SK-N-SH (cell line): Measurements from ENCODE around the gene ARL8A. TPM values are rescaled to one million over a fixed set of nuclear protein-coding genes. Genes with fewer than 3 reads are reported as not detected.

Source experiments
- CTCF ChIA-PET: fragments of 300-600, 350-600 bp; formaldehyde crosslinking; extraction: SDS; loops from one replicate; lab custom pipeline; 2021; lab: Yijun Ruan, JAX
- POLR2A ChIA-PET: fragments of 350-600 bp; sonication (Branson Sonifier 250); formaldehyde crosslinking; extraction: SDS; loops from one replicate; lab custom pipeline; 2020; ENCODE audit warnings: antibody characterized with exemption, inconsistent platforms; lab: Yijun Ruan, JAX
- DNase-seq: peaks from one replicate; pipeline ENCODE4 v3.0.0; 2012
- H2AFZ ChIP-seq: fragments of 200-600 bp; sonication (generic); 2 replicates; pipeline ENCODE4 v1.8.1; 2016; ENCODE audit warnings: antibody characterized with exemption, mild to moderate bottlenecking, low read depth
- H3F3A ChIP-seq: fragments of 200-600 bp; sonication (generic); replicated peaks from 2 replicates; pipeline ENCODE3; 2016; ENCODE audit warnings: antibody characterized with exemption, mild to moderate bottlenecking; ENCODE audit not compliant: insufficient read depth
- H3K27ac ChIP-seq, 2 experiments: fragments of 200-500 bp in 1 of 2; fragments of 200-600 bp in 1 of 2; sonication (Bioruptor generic) in 1 of 2; sonication (generic), shearing (Covaris generic) in 1 of 2; 2 replicates each; pipeline versions ENCODE4 v1.5.1 to v1.6.1; 2014 to 2016; ENCODE audit warnings: low read depth in 2 of 2, inconsistent platforms in 1 of 2, low read length in 1 of 2, mild to moderate bottlenecking in 1 of 2, mixed read lengths in 1 of 2
- H3K27me3 ChIP-seq: fragments of 200-600 bp; sonication (generic), shearing (Covaris generic); 2 replicates; pipeline ENCODE4 v1.6.1; 2016; ENCODE audit warnings: mixed run types; ENCODE audit not compliant: insufficient read depth
- H3K36me3 ChIP-seq, 2 experiments: fragments of 200-500 bp in 1 of 2; fragments of 200-600 bp in 1 of 2; sonication (Bioruptor generic) in 1 of 2; sonication (generic) in 1 of 2; replicated peaks in 1 of 2; 2 replicates each; pipeline versions ENCODE3 to v1.5.1; 2014 to 2016; ENCODE audit warnings: low read length in 1 of 2, mild to moderate bottlenecking in 1 of 2; ENCODE audit not compliant: insufficient read depth in 2 of 2, control insufficient read depth in 1 of 2
- H3K4me1 ChIP-seq, 2 experiments: fragments of 200-500 bp in 1 of 2; fragments of 200-600 bp in 1 of 2; sonication (Bioruptor generic) in 1 of 2; sonication (generic), shearing (Covaris generic) in 1 of 2; 2 replicates each; pipeline versions ENCODE4 v1.5.1 to v1.6.1; 2014 to 2016; ENCODE audit warnings: low read depth in 1 of 2, low read length in 1 of 2, mixed run types in 1 of 2; ENCODE audit not compliant: insufficient read depth in 2 of 2, control insufficient read depth in 1 of 2
- H3K4me2 ChIP-seq: fragments of 200-600 bp; sonication (generic), shearing (Covaris generic); 2 replicates; pipeline ENCODE4 v1.6.1; 2017; ENCODE audit warnings: mixed run types
- H3K4me3 ChIP-seq, 2 experiments: fragments of 200-500 bp in 1 of 2; fragments of 200-600 bp in 1 of 2; sonication (Bioruptor generic) in 1 of 2; sonication (generic), shearing (Covaris generic) in 1 of 2; 2 replicates each; pipeline versions ENCODE4 v1.5.1 to v1.8.1; 2014 to 2016; ENCODE audit warnings: low read depth in 2 of 2, inconsistent platforms in 1 of 2, low read length in 1 of 2, mild to moderate bottlenecking in 1 of 2, mixed read lengths in 1 of 2, moderate library complexity in 1 of 2
- H3K79me2 ChIP-seq: fragments of 200-600 bp; sonication (generic); 2 replicates; pipeline ENCODE4 v1.8.1; 2017; ENCODE audit warnings: mild to moderate bottlenecking; ENCODE audit not compliant: insufficient read depth
- H3K9ac ChIP-seq: fragments of 200-600 bp; sonication (generic); 2 replicates; pipeline ENCODE4 v1.6.1; 2017; ENCODE audit warnings: mixed run types
- H3K9me2 ChIP-seq: fragments of 200-600 bp; sonication (generic); 2 replicates; pipeline ENCODE4 v1.6.1; 2017; ENCODE audit warnings: mixed run types
- H3K9me3 ChIP-seq: fragments of 200-600 bp; sonication (generic); 2 replicates; pipeline ENCODE4 v1.6.1; 2017; ENCODE audit warnings: mixed run types, mild to moderate bottlenecking, moderate library complexity
- H4K20me1 ChIP-seq: fragments of 200-600 bp; sonication (generic); 2 replicates; pipeline ENCODE4 v1.6.1; 2017; ENCODE audit warnings: mild to moderate bottlenecking, mixed run types; ENCODE audit not compliant: insufficient read depth
- ELF1 ChIP-seq: IDR thresholded peaks from 2 replicates; pipeline ENCODE4 v1.4.0; 2012
- EP300 ChIP-seq, 2 experiments: IDR thresholded peaks; 2 replicates each; pipeline versions ENCODE4 v1.4.0 to v1.6.1; 2012; ENCODE audit warnings: borderline replicate concordance in 1 of 2, low read depth in 1 of 2, low read length in 1 of 2
- FOSL2 ChIP-seq: IDR thresholded peaks from 2 replicates; pipeline ENCODE4 v1.4.0; 2012; ENCODE audit warnings: low read depth, mild to moderate bottlenecking, moderate library complexity, borderline replicate concordance
- FOXM1 ChIP-seq: IDR thresholded peaks from 2 replicates; pipeline ENCODE4 v1.4.0; 2012; ENCODE audit warnings: low read depth, mild to moderate bottlenecking
- IRF3 ChIP-seq: fragments of 150-350 bp; IDR thresholded peaks from 2 replicates; pipeline ENCODE4 v1.6.1; 2016; ENCODE audit warnings: mild to moderate bottlenecking, low read depth, low read length
- MAX ChIP-seq: IDR thresholded peaks from 2 replicates; pipeline ENCODE4 v1.4.0; 2012; ENCODE audit warnings: low read depth
- MEF2A ChIP-seq: IDR thresholded peaks from 2 replicates; pipeline ENCODE4 v1.4.0; 2012; ENCODE audit warnings: low read depth, borderline replicate concordance
- MXI1 ChIP-seq: IDR thresholded peaks from 2 replicates; pipeline ENCODE4 v1.6.1; 2012; ENCODE audit warnings: mild to moderate bottlenecking, low read depth, low read length, improper control_type of control experiment
- NFIC ChIP-seq: IDR thresholded peaks from 2 replicates; pipeline ENCODE4 v1.4.0; 2012; ENCODE audit warnings: borderline replicate concordance
- NRF1 ChIP-seq: IDR thresholded peaks from 2 replicates; pipeline ENCODE4 v1.6.1; 2012; ENCODE audit warnings: low read depth, mild to moderate bottlenecking, low read length
- POLR2AphosphoS5 ChIP-seq: IDR thresholded peaks from 2 replicates; pipeline ENCODE4 v1.6.1; 2012; ENCODE audit warnings: low read depth, low read length
- RAD21 ChIP-seq: IDR thresholded peaks from 2 replicates; pipeline ENCODE4 v1.6.1; 2012; ENCODE audit warnings: mild to moderate bottlenecking, low read length
- RFX5 ChIP-seq: IDR thresholded peaks from 2 replicates; pipeline ENCODE4 v1.6.1; 2012; ENCODE audit warnings: mild to moderate bottlenecking, improper control_type of control experiment, low read length
- RXRA ChIP-seq: IDR thresholded peaks from 2 replicates; pipeline ENCODE4 v1.4.0; 2012; ENCODE audit warnings: low read depth, mild to moderate bottlenecking, borderline replicate concordance
- SIN3A ChIP-seq: IDR thresholded peaks from 2 replicates; pipeline ENCODE4 v1.6.1; 2012; ENCODE audit warnings: low read depth, mild to moderate bottlenecking, low read length, moderate library complexity, borderline replicate concordance
- SMC3 ChIP-seq: IDR thresholded peaks from 2 replicates; pipeline ENCODE4 v1.6.1; 2012; ENCODE audit warnings: low read depth, low read length, improper control_type of control experiment
- TCF12 ChIP-seq: IDR thresholded peaks from 2 replicates; pipeline ENCODE4 v1.4.0; 2012
- YY1 ChIP-seq: IDR thresholded peaks from 2 replicates; pipeline ENCODE4 v1.4.0; 2012; ENCODE audit warnings: low read depth, mild to moderate bottlenecking
- WGBS: methylation state at CpG from one replicate; pipeline ENCODE4 v1.1.6; 2017; ENCODE audit warnings: low lambda C conversion rate; 5-methylcytosine and 5-hydroxymethylcytosine counted together
- polyA plus RNA-seq, 3 experiments: library from polyadenylated mRNA; depleted of rRNA; stranded (reverse); fragments of >200 nt; gene quantifications; 2 replicates each; pipeline ENCODE4 v1.2.3, GENCODE V29; 2012

ARL8A gene
- polyA plus RNA-seq, 1 of the 3 experiments (the other 2 are of a cell fraction): 66.9 TPM

- Histone ChIP-seq H3K27ac (no peak overlapping the region), H3K36me3 (peaks cover 10 to 36% of the 10 kb centered on the region in 2 experiments), H3K27me3 (no peaks in the 10 kb centered on the region), H3K79me2 (no peaks in the 10 kb centered on the region), H3K9me3 (no peaks in the 10 kb centered on the region), H4K20me1 (peaks cover 25% of the 10 kb centered on the region), H3K9me2 (no peaks in the 10 kb centered on the region), H3K4me3 (no peak overlapping the region), H3K9ac (no peak overlapping the region), H2AFZ (no peak overlapping the region), H3F3A (peaks cover 7% of the 10 kb centered on the region), H3K4me2 (no peak overlapping the region), H3K4me1 (peaks cover 0 to 8% of the 10 kb centered on the region in 2 experiments; a peak in 1 of 4 replicates)
- ChIA-PET POLR2A (no interaction called here), CTCF (interaction anchor here (1.3 to 11.2 kb wide), 5 partner anchors 12 to 242 kb away, joined by 3 to 161 read pairs (median 44); partner anchors contain the start of genes ELF3 and GPR37L1)
- TF ChIP-seq POLR2AphosphoS5 (no peak), ELF1 (no peak), YY1 (no peak), RFX5 (no peak), IRF3 (no peak), TCF12 (no peak), RAD21 (no peak), FOSL2 (no peak), RXRA (no peak), NFIC (no peak), SIN3A (no peak), FOXM1 (no peak), MXI1 (no peak), MEF2A (no peak), EP300 (IDR thresholded peaks at IDR 0.05; ENCODE audit: borderline replicate concordance in 1 of 2, low read depth in 1 of 2, low read length in 1 of 2) (no peak), MAX (no peak), NRF1 (no peak), SMC3 (no peak)
- DNase-seq: no peak
- WGBS: 91% methylated on average over 13 of the region's 14 CpGs
These were observed 11.5 kb downstream of the ARL8A start for GRCh38 chr1:202133001-202133400.
